Hepatocyte (in vitro differentiated cells): ENCODE results near the gene LRRC4C. TPM values are rescaled to one million over a fixed set of nuclear protein-coding genes. Genes with fewer than 3 reads are reported as not detected.

Experiments
- DNase-seq: peaks from one replicate; pipeline ENCODE4 v3.0.0-alpha.2; 2016; ENCODE audit warnings: low spot score
- H2AFZ ChIP-seq: fragments of 200-600 bp; sonication (generic); 2 replicates; pipeline ENCODE4 v1.6.0; 2016; ENCODE audit warnings: antibody characterized with exemption, mild to moderate bottlenecking
- H3K27ac ChIP-seq: fragments of 200-600 bp; sonication (generic); 2 replicates; pipeline ENCODE4 v1.5.1; 2016; ENCODE audit warnings: mild to moderate bottlenecking
- H3K27me3 ChIP-seq: fragments of 200-600 bp; sonication (generic); 2 replicates; pipeline ENCODE4 v1.6.1; 2016
- H3K36me3 ChIP-seq: fragments of 200-600 bp; sonication (generic); replicated peaks from 2 replicates; pipeline ENCODE4 v1.5.1; 2016; ENCODE audit warnings: low read depth; ENCODE audit not compliant: insufficient read depth
- H3K4me1 ChIP-seq: fragments of 200-600 bp; sonication (generic); 2 replicates; pipeline ENCODE4 v1.5.1; 2016; ENCODE audit warnings: mild to moderate bottlenecking, moderate library complexity; ENCODE audit not compliant: insufficient read depth
- H3K4me2 ChIP-seq: fragments of 200-600 bp; sonication (generic); 2 replicates; pipeline ENCODE4 v1.6.0; 2016
- H3K4me3 ChIP-seq: fragments of 200-600 bp; sonication (generic); 2 replicates; pipeline ENCODE4 v1.5.1; 2016; ENCODE audit warnings: mild to moderate bottlenecking
- H3K79me2 ChIP-seq: fragments of 200-600 bp; sonication (generic); 2 replicates; pipeline ENCODE4 v1.6.0; 2017; ENCODE audit warnings: mild to moderate bottlenecking
- H3K9me2 ChIP-seq: fragments of 200-600 bp; sonication (generic); replicated peaks from 2 replicates; pipeline ENCODE4 v1.6.0; 2017; ENCODE audit warnings: mild to moderate bottlenecking; ENCODE audit not compliant: insufficient read depth
- H3K9me3 ChIP-seq: fragments of 200-600 bp; sonication (generic); 2 replicates; pipeline ENCODE4 v1.5.1; 2016; ENCODE audit warnings: low read depth, mild to moderate bottlenecking
- H4K20me1 ChIP-seq: fragments of 200-600 bp; sonication (generic); 2 replicates; pipeline ENCODE4 v1.6.0; 2016; ENCODE audit warnings: mild to moderate bottlenecking; ENCODE audit not compliant: insufficient read depth, poor library complexity, severe bottlenecking
- EZH2 ChIP-seq: fragments of 200-600 bp; sonication (generic); IDR thresholded peaks from 2 replicates; pipeline ENCODE4 v1.6.1; 2016; ENCODE audit warnings: antibody characterized with exemption, mild to moderate bottlenecking, borderline replicate concordance
- EZH2phosphoT487 ChIP-seq: fragments of 200-600 bp; sonication (generic); IDR thresholded peaks from one replicate; pipeline ENCODE4 v1.6.1; 2018; ENCODE audit warnings: antibody characterized with exemption, mild to moderate bottlenecking, low read depth, moderate library complexity; ENCODE audit not compliant: unreplicated experiment, severe bottlenecking
- WGBS: methylation state at CpG from one replicate; pipeline ENCODE4 v1.1.6; 2016; ENCODE audit warnings: low lambda C conversion rate; ENCODE audit errors: missing lambda C conversion rate; 5-methylcytosine and 5-hydroxymethylcytosine counted together
- polyA plus RNA-seq: library from polyadenylated mRNA; unstranded; fragments of >200 nt; fragmentation: Nextera tagmentation; extraction: Ambion mirVana; gene quantifications from 2 replicates; pipeline ENCODE4 v1.2.1, GENCODE V29; 2016
- total RNA-seq: library from RNA; depleted of rRNA; stranded (reverse); fragments of >200 nt; gene quantifications from 2 replicates; pipeline ENCODE4 v1.2.3, GENCODE V29; 2014
- TF ChIP-seq, protein P1 (sequence below): fragments of 200-600 bp; sonication (generic); IDR thresholded peaks from 2 replicates; pipeline ENCODE4 v1.5.1; 2016; ENCODE audit warnings: antibody characterized with exemption, mild to moderate bottlenecking; ENCODE audit not compliant: poor library complexity

The LRRC4C gene
- total and polyA plus RNA-seq, 2 experiments from 2014 or later = 1.1 to 3.1 TPM

GRCh38 chr11:41419901-41420300 lies 39.6 kb downstream of the LRRC4C start:
- no peaks in the 10 kb centered on the region for H3K36me3 ChIP-seq
- H4K20me1 ChIP-seq = no peaks in the 10 kb centered on the region
- DNase-seq = no peak
- H3K27ac ChIP-seq = no peak overlapping the region
- 95% methylated on average over 4 of the region's 4 CpGs for WGBS
- TF ChIP-seq EZH2phosphoT487 (no peak), EZH2 (no peak)
- TF ChIP-seq, protein P1, sequence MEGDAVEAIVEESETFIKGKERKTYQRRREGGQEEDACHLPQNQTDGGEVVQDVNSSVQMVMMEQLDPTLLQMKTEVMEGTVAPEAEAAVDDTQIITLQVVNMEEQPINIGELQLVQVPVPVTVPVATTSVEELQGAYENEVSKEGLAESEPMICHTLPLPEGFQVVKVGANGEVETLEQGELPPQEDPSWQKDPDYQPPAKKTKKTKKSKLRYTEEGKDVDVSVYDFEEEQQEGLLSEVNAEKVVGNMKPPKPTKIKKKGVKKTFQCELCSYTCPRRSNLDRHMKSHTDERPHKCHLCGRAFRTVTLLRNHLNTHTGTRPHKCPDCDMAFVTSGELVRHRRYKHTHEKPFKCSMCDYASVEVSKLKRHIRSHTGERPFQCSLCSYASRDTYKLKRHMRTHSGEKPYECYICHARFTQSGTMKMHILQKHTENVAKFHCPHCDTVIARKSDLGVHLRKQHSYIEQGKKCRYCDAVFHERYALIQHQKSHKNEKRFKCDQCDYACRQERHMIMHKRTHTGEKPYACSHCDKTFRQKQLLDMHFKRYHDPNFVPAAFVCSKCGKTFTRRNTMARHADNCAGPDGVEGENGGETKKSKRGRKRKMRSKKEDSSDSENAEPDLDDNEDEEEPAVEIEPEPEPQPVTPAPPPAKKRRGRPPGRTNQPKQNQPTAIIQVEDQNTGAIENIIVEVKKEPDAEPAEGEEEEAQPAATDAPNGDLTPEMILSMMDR = no peak
- no peak overlapping the region for H2AFZ ChIP-seq
- H3K9me3 ChIP-seq = no peaks in the 10 kb centered on the region
- H3K4me2 ChIP-seq = no peak overlapping the region
- H3K4me1 ChIP-seq = no peaks in the 10 kb centered on the region
- H3K79me2 ChIP-seq = no peaks in the 10 kb centered on the region
- H3K27me3 ChIP-seq = no peaks in the 10 kb centered on the region
- no peak overlapping the region for H3K4me3 ChIP-seq
- H3K9me2 ChIP-seq = no peaks in the 10 kb centered on the region

DNA sequence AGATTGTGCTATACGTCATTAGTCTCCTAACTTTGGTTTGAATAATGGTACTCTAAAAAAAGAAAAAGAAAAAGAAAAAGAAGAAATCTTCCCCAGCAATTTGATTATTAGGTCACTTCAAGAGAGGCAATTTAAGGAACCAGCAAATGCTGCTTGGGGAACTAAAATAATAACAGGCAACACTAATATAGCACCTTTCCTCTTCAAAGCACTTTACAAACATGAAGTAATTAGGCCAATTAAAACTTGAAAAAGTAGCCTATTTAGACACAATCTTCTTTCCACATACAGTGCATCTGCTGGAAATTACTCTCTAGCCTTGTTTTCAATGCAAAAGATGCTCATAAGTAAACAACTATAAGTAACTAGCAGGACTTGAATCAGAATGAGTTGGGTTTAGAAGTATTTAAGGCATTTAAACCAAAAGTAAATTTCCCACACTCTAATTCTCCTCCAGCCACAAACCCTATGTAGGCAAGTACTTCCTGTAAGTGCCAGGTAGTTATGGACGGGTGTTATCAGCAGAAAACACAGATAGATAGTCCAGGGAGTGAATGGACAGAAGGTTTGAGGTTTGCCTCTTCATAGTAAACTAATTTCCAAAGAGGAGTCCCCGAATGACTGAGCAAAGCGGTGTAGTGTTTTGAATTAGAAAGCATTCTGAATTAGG lies 44.5 kb downstream of the LRRC4C start:
- 62% methylated on average over 4 of the region's 4 CpGs for WGBS
- H3K4me3 ChIP-seq = no peak overlapping the region
- no peaks in the 10 kb centered on the region for H3K9me2 ChIP-seq
- TF ChIP-seq EZH2 = no peak
- no peak for TF ChIP-seq EZH2phosphoT487
- TF ChIP-seq, protein P1 = no peak
- DNase-seq = no peak
- H2AFZ ChIP-seq = no peak overlapping the region
- H4K20me1 ChIP-seq = no peaks in the 10 kb centered on the region
- no peak overlapping the region for H3K27ac ChIP-seq
- no peaks in the 10 kb centered on the region for H3K4me1 ChIP-seq
- H3K36me3 ChIP-seq = no peaks in the 10 kb centered on the region
- no peaks in the 10 kb centered on the region for H3K79me2 ChIP-seq
- no peak overlapping the region for H3K4me2 ChIP-seq
- H3K9me3 ChIP-seq = no peaks in the 10 kb centered on the region
- no peaks in the 10 kb centered on the region for H3K27me3 ChIP-seq

GRCh38 chr11:41413843-41414242 lies 45.6 kb downstream of the LRRC4C start:
- no peak overlapping the region for H3K27ac ChIP-seq
- no peaks in the 10 kb centered on the region for H3K27me3 ChIP-seq
- no peaks in the 10 kb centered on the region for H3K36me3 ChIP-seq
- no peaks in the 10 kb centered on the region for H4K20me1 ChIP-seq
- H3K9me2 ChIP-seq = no peaks in the 10 kb centered on the region
- H3K4me3 ChIP-seq = no peak overlapping the region
- no peaks in the 10 kb centered on the region for H3K9me3 ChIP-seq
- H3K4me2 ChIP-seq = no peak overlapping the region
- no peak overlapping the region for H2AFZ ChIP-seq
- DNase-seq = no peak
- WGBS = 58% methylated on average over 3 of the region's 3 CpGs
- H3K79me2 ChIP-seq = no peaks in the 10 kb centered on the region
- no peaks in the 10 kb centered on the region for H3K4me1 ChIP-seq
- TF ChIP-seq EZH2 = no peak

GRCh38 chr11:41405812-41406211 lies 53.6 kb downstream of the LRRC4C start:
- Histone ChIP-seq H3K4me1 (no peaks in the 10 kb centered on the region), H3K27ac (no peak overlapping the region), H3K4me3 (no peak overlapping the region), H3K79me2 (no peaks in the 10 kb centered on the region), H3K36me3 (no peaks in the 10 kb centered on the region), H2AFZ (no peak overlapping the region), H4K20me1 (no peaks in the 10 kb centered on the region), H3K9me3 (no peaks in the 10 kb centered on the region), H3K27me3 (no peaks in the 10 kb centered on the region), H3K4me2 (no peak overlapping the region), H3K9me2 (no peaks in the 10 kb centered on the region)
- no peak for DNase-seq
- TF ChIP-seq EZH2 (no peak), EZH2phosphoT487 (no peak)
